Activated T-cell treated with anti-CD3 and anti-CD28 coated beads, Interleukin-2, amount 50 U/mL, for 4 hours (primary cell): ENCODE data around the gene ATP10A. TPM values are rescaled to one million over a fixed set of nuclear protein-coding genes. Genes with fewer than 3 reads are reported as not detected.
A peak's percentile ranks its signal among the peaks of the same experiment; 100 is the strongest.
"Not testable (repeated sequence)": the region's sequence is repeated elsewhere in the genome, so short reads cannot be mapped to it uniquely, and the experiment has no call there.

Experiments used
- ATAC-seq, 2 donors: fragments of 200-7000 bp; cut with Tn5 transposase; one replicate each; pipeline ENCODE4 v1.10.0; 2021
- DNase-seq: peaks from one replicate; pipeline ENCODE4 v3.0.0-alpha.2; 2020
- H3K27me3 Mint-ChIP-seq: one replicate; pipeline ENCODE4 v1.8.0; 2021; ENCODE audit warnings: low read depth, mixed read lengths
- H3K36me3 Mint-ChIP-seq: one replicate; pipeline ENCODE4 v1.8.0; 2022; ENCODE audit warnings: mixed read lengths; ENCODE audit not compliant: insufficient read depth
- H3K4me1 Mint-ChIP-seq: one replicate; pipeline ENCODE4 v1.8.0; 2021; ENCODE audit warnings: low read depth, mixed read lengths
- H3K4me3 Mint-ChIP-seq: one replicate; pipeline ENCODE4 v1.8.0; 2021; ENCODE audit warnings: mild to moderate bottlenecking, moderate library complexity, mixed read lengths
- H3K9me3 Mint-ChIP-seq: one replicate; pipeline ENCODE4 v1.8.0; 2021; ENCODE audit warnings: mixed read lengths
- total RNA-seq, 3 donors: library from RNA; stranded (reverse); gene quantifications; one replicate each; pipeline ENCODE4 v1.2.1, GENCODE V29; 2021

The ATP10A gene
- total RNA-seq, 3 donors from 2014 or later, result 27.0 to 31.6 (median 31.3) TPM

DNA sequence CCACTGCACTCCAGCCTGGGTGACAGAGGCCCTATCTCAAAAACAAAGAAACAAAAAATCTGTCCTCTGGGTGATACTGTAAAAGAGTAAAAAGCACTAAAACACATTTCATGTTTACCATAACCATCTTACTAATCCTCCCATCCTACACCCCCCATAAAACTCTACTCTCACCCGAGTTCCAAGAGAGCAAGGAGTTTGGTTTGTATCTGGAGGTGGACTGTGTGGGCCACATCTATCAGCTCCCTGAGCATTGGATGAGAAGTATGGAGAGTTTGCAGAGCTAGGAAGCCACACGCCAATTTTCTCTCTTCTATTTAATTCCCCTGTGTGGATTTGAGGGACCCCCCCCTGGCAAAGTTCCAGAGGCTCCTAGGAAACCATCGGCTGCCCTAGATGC is 80.0 kb downstream of the ATP10A start:
- no peak for DNase-seq
- no peaks in the 10 kb centered on the region for H3K27me3 Mint-ChIP-seq
- no peak for ATAC-seq
- peaks cover 38% of the 10 kb centered on the region for H3K4me1 Mint-ChIP-seq
- peaks cover 9% of the 10 kb centered on the region for H3K36me3 Mint-ChIP-seq
- H3K4me3 Mint-ChIP-seq, result no peak overlapping the region
- H3K9me3 Mint-ChIP-seq, result no peaks in the 10 kb centered on the region

DNA sequence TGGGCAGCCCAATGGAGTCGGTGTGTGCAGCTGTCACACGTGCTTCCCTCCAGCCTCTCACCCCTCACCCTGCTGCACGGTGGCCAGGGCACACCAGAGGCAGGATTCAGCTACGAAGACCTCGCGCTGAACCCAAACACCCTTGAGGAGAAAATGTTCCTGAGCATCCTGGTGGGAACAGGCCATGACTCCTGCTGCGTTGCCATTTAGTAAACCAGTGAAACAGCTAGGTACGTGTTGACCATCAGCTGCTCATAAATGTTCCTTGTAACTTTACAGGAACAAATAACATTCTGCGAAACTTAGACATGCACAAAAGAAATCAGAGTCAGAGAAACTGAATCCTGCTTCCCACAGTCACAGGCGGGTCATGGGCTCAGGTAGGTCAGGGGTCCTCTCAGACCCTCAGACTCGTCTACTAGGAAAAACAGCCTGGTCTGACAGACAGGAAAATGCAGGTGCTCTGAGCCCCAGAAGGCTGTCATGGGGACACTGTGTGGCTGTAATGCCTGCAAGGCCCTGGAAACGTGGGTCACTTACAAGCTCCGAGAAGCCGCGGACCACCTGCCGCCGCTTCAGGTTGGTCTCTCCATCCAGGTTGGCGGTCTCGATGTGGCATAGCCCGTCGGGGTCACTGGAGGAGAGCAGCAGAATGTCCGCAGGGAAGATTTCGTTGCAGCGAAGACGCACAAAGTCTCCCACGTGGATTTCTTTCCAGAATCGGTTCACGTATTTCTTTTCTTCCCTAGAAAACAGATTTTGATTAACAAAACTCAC is 82.5 kb downstream of the ATP10A start:
- ATAC-seq (no peak), DNase-seq (no peak)
- Mint-ChIP-seq H3K4me3 (no peak overlapping the region), H3K27me3 (no peaks in the 10 kb centered on the region), H3K36me3 (peaks cover 9% of the 10 kb centered on the region), H3K4me1 (peaks cover 32% of the 10 kb centered on the region), H3K9me3 (no peaks in the 10 kb centered on the region)

DNA sequence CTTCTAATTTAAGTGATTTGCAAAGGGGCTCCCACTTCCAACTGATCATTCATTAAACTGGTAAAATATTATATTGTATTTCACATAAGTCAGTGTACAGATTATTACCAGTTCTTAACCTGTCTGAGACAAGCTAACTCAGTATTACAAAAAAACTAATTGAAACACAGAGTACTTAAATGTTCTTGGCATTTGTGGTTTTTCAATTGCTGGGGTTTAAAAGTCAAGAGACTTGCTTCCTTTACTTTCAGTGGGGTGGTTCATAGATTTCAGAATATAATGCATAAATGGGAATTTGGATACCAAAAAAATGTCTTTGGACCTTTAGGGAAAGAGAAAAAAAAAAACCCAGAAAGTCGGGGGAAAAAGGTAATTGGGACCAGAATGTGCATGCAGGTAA is 85.0 kb downstream of the ATP10A start:
- Mint-ChIP-seq H3K4me1 (peaks cover 20% of the 10 kb centered on the region), H3K9me3 (no peaks in the 10 kb centered on the region), H3K36me3 (peaks cover 11% of the 10 kb centered on the region), H3K27me3 (no peaks in the 10 kb centered on the region), H3K4me3 (no peak overlapping the region)
- DNase-seq (no peak), ATAC-seq (no peak)

DNA sequence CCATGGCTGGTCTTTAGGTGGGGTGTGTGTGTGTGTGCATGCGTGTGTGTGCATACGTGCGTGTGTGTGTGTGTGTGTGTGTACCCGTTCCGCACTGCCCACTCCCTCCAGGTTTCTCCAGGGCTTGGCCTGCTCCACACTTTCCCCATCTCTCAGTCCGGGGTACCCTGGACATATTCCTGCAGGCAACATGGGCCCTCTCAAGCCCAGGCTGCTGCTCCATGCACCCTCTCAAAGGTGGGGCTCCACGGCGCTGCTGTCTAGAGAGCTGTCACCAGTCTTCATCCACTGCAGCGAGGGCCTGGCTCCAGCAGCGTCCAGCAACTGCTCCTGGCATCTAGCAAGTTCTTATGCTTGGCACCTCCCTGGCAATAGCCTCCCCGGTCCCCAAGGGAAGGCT is 86.1 kb downstream of the ATP10A start:
- no peak overlapping the region for H3K4me3 Mint-ChIP-seq
- H3K27me3 Mint-ChIP-seq, result no peaks in the 10 kb centered on the region
- peaks cover 18% of the 10 kb centered on the region for H3K4me1 Mint-ChIP-seq
- peaks cover 11% of the 10 kb centered on the region for H3K36me3 Mint-ChIP-seq
- DNase-seq (no peak), ATAC-seq (no peak)
- no peaks in the 10 kb centered on the region for H3K9me3 Mint-ChIP-seq

DNA sequence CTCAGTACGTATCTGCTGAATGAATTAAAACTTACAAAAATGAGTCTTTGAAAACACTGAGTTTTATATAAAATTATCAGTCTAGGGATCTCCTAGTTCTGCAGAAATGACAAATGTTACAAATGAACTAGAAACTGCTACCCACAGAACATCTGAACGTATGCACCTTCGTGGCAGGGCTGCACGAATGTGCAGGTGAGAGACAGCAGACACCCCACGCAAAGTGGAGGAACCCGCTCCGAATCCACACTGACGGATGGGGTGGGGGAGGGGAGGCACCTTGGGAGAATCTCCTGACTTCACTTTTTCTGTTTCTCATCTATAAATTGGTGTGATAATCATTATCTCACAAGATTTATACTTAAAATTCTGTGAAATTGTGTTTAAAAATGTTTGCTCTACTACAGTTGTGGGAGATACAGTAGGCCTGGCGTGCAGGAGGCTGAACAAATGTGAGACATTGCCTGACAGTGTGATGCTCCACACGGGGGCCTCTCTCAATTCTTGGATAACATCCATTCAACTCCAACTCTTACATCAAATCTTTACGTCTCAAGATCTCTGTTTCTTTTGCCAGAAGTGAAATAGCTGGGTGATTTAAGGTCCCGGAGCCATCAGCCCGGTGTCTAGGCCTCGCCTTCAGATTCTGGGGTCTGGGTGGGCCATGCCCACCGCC is 86.9 kb downstream of the ATP10A start:
- ATAC-seq, result no peak
- Mint-ChIP-seq H3K4me1 (peaks cover 18% of the 10 kb centered on the region), H3K36me3 (peaks cover 11% of the 10 kb centered on the region), H3K9me3 (no peaks in the 10 kb centered on the region), H3K4me3 (no peak overlapping the region), H3K27me3 (no peaks in the 10 kb centered on the region)
- DNase-seq, result no peak

DNA sequence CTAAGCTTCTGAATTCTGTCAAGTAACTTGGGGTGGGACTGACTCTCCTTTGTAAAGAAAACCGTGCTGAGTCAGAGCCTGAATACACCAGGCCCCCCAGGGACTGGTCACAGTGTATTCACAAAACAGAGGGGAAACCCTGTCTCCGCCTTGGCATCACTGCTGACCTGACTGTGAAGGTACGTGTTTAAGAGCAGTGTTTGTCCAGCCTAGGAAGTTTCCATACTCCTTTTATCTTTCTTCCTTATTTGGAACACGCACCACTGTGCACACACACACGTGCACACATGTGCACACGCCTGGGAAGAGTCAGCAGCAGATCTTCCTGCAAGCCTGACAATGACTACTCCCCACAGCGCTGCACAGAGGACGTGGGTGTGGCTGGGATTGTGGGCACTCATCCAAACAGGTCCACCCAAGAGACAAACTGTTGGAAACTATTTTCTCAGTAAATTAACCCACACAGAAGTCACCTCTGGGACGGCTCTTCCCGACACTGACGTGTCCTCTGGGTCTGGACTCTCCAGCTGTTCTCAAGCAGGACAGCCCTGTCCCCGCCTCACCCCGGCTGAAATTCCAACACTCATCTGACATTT is 87.7 kb downstream of the ATP10A start:
- Mint-ChIP-seq H3K27me3 (no peaks in the 10 kb centered on the region), H3K9me3 (no peaks in the 10 kb centered on the region), H3K4me3 (no peak overlapping the region), H3K36me3 (peaks cover 9% of the 10 kb centered on the region), H3K4me1 (peaks cover 18% of the 10 kb centered on the region)
- DNase-seq (no peak), ATAC-seq (no peak)

DNA sequence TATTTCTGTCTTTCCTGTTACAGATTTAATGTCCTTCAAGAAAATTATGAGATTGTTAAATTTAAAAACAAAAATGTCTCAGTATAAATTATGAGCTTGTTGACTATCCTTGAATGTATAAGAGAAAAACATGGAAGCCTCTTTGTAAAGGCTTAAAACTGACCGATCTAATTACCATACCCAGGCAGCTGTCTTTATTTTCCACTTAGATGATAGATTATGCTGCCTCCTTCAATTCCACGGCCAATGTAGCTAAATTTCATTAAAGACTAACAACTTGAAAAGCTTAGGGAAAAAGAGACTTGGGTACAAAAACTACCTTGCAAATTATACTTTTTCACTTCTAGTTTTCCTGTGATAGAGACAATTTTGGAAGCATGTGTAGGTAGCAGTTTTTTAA is 88.3 kb downstream of the ATP10A start:
- no peaks in the 10 kb centered on the region for H3K9me3 Mint-ChIP-seq
- ATAC-seq, result no peak

DNA sequence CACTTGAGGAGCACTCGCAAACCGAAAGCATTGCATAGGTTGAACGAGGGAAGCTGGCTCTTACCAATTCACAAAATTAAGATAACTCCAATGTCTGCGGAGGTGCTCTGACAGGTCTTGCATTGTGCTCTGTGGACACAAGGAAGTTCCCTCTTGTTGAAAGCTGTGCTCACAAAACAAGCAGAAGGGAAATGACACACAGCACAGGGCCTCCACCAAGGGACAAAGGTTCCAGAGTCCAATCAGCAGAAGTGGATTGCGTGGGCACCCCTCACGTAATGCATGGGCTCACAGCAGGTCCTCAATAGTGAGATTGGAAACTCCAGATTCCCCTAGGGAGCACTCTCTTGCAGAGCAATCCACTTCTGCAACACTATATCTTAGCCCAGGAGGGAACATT is 89.9 kb downstream of the ATP10A start:
- Mint-ChIP-seq H3K4me3 (no peak overlapping the region), H3K27me3 (no peaks in the 10 kb centered on the region), H3K4me1 (peaks cover 7% of the 10 kb centered on the region), H3K9me3 (no peaks in the 10 kb centered on the region), H3K36me3 (peaks cover 3% of the 10 kb centered on the region)
- DNase-seq, result no peak
- no peak for ATAC-seq

More for the DNA sequence above, 88.3 kb downstream of the ATP10A start:
- H3K4me1 Mint-ChIP-seq, result peaks cover 18% of the 10 kb centered on the region
- H3K4me3 Mint-ChIP-seq, result no peak overlapping the region
- no peaks in the 10 kb centered on the region for H3K27me3 Mint-ChIP-seq
- peaks cover 7% of the 10 kb centered on the region for H3K36me3 Mint-ChIP-seq
- DNase-seq, result no peak

DNA sequence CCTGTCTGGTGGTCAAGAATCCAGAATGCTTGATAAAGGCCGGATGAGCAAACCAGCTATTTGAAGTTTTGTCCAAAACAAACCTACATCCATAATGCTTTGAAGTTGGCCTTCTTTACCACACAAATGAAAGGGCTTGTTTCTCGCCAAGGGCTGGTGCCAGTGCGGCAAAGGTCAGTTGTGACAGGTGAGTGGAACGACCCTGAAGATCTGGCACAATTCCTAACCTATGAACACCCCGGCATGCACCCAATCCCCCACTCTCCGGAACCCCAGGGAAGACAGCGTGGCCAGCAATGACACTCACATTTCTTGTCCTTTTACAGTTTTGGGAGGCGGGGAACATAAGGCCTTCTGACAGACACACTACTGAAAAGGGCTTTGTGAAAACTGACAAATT is 90.6 kb downstream of the ATP10A start:
- DNase-seq (no peak), ATAC-seq (no peak)
- Mint-ChIP-seq H3K4me1 (peaks cover 4% of the 10 kb centered on the region), H3K36me3 (peaks cover 2% of the 10 kb centered on the region), H3K27me3 (no peaks in the 10 kb centered on the region), H3K4me3 (no peak overlapping the region), H3K9me3 (no peaks in the 10 kb centered on the region)

DNA sequence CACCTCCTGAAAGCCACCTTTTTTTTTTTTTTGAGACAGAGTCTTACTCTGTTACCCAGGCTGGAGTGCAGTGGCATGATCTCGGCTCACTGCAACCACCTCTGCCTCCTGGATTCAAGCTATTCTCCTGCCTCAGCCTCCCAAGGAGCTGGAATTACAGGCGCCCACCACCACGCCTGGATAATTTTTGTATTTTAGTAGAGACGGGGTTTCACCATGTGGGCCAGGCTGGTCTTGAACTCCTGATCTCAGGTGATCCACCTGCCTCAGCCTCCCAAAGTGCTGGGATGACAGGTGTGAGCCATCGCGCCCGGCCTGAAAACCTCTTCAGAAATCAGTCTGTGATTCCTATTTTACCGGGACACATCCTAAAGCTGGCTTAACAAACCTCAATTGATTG is 91.4 kb downstream of the ATP10A start:
- not testable (repeated sequence) for H3K4me3 Mint-ChIP-seq, H3K4me1 Mint-ChIP-seq, ATAC-seq, H3K9me3 Mint-ChIP-seq, DNase-seq, H3K27me3 Mint-ChIP-seq, H3K36me3 Mint-ChIP-seq

DNA sequence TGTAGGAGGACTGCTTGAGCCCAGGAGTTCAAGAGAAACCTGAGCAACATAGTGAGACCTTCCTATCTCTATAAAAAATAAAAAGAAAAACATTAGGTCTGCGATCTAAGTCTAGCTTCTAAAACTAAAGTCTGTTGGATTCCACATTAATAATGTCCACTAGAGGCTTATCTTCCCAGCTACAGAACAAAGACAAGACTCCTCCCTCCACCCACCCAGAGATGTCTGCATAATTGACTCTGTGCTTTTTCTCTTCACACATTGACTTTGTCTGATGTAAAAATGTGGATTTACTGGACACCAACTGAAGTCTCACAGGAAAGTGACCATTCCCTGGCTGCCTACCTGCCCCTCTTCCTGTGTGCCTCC is 91.8 kb downstream of the ATP10A start:
- Mint-ChIP-seq H3K4me1 (peaks cover 4% of the 10 kb centered on the region), H3K4me3 (no peak overlapping the region), H3K27me3 (no peaks in the 10 kb centered on the region), H3K9me3 (no peaks in the 10 kb centered on the region), H3K36me3 (peaks cover 6% of the 10 kb centered on the region)
- DNase-seq, result no peak
- ATAC-seq, result no peak

DNA sequence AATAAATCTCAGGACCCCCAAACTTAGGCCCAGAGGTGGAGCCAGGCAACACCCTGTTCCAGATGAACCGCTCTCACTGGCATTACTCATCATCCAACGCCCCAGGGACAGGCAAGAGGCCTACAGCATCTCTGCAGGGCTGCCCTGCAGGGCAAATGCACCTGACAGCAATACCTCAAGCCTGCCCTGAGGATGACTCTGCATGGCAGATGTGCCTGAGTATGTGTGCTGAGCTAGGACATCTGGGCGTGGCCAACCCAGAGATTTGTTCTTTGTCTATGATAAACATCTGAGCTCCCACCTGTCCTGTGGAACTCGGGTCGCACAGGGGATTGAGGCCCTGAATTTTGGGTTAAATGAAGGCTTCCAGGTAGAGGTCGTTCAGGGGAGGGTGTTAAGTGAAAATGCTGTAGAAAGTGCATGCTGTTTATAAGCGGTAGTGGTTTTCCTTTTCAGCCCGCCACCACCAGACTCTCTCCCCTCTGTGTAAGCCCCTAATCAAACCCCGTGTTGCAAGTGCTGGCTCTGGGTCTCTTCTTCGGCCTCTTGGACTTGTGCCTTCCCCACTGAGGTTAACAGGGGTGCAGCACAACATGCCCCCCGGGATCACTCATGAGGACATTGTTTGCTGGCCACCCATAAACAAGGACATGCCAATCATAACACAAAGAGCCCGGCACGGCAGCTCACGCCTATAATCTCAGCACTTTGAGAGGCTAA is 92.3 kb downstream of the ATP10A start:
- H3K4me3 Mint-ChIP-seq, result no peak overlapping the region
- no peaks in the 10 kb centered on the region for H3K9me3 Mint-ChIP-seq
- no peak for ATAC-seq

DNA sequence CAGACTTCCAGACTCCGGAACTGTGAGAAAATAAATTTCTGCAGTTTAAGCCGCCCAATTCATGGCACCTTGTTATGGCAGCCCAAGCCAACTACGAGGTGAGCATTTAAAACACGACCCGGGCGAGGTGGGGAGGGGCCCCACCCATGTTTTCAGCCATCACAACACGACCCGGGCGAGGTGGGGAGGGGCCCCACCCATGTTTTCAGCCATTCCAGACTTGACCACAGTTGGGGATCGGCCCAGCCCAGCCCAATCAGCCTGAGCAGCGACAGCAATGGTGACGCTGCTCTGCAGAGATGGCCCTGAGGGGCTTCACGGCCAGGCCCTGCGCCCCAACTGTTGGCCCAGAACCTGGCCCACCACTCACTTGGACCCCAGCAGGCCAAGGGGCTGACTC is 93.1 kb downstream of the ATP10A start:
- DNase-seq (no peak), ATAC-seq (peak in 1 of 2 donors; percentile 10)
- Mint-ChIP-seq H3K36me3 (peaks cover 19% of the 10 kb centered on the region), H3K4me1 (peaks cover 2% of the 10 kb centered on the region), H3K27me3 (no peaks in the 10 kb centered on the region), H3K9me3 (no peaks in the 10 kb centered on the region), H3K4me3 (no peak overlapping the region)

More for the DNA sequence above, 92.3 kb downstream of the ATP10A start:
- no peak for DNase-seq
- peaks cover 12% of the 10 kb centered on the region for H3K36me3 Mint-ChIP-seq
- peaks cover 3% of the 10 kb centered on the region for H3K4me1 Mint-ChIP-seq
- H3K27me3 Mint-ChIP-seq, result no peaks in the 10 kb centered on the region

DNA sequence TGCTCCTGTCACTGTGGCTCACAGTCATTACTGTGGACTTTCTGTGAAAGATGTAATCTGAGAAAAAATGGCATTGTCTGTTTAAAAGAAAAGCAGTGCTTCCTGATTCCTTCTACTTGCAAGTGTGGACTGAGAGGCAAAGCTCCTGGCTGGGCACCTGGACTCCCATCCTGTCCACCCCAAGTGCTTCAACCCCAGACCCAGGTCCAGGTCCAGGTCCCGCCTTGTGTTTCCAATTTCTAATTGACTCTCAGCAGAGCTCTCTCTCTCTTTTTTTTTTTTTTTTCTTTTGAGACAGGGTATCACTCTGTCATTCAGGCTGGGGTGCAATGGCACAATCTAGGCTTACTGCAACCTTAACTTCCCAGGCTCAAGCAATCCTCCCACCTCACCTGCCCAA is 94.9 kb downstream of the ATP10A start:
- peaks cover 22% of the 10 kb centered on the region for H3K36me3 Mint-ChIP-seq
- H3K4me1 Mint-ChIP-seq, result no peaks in the 10 kb centered on the region
- H3K9me3 Mint-ChIP-seq, result no peaks in the 10 kb centered on the region
- ATAC-seq (no peak), DNase-seq (no peak)
- H3K27me3 Mint-ChIP-seq, result no peaks in the 10 kb centered on the region
- H3K4me3 Mint-ChIP-seq, result no peak overlapping the region
